ENCODE measurements around the gene ARRB2. TPM values are rescaled to one million over a fixed set of nuclear protein-coding genes. Genes with fewer than 3 reads are reported as not detected.

Gene ARRB2
- total RNA-seq, 2 donors from 2014 or later: 9.0 to 22.9 TPM

DNA sequence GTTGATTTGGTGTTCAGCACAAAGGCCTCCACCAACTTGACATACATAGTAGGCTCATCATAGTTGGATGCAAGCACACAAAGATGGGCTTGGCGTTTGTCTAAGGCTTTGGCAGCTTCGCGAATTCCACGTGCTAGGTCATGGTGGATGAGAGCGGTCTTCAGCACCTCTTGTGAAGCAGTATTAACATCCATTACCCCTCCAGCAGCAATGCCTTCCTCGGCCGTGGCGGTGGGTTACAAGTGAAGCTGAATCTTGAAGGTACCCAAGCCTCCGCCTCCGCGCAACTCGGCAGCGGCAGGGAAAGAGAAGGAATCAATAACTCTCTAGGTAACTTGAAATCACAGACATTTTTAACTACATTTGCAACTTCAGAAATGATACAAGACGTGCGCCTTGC lies 5.4 kb upstream of the ARRB2 start:
- Histone ChIP-seq H3K27me3 (no peaks in the 10 kb centered on the region), H3K4me1 (peaks cover 0 to 11% of the 10 kb centered on the region in 2 donors), H3K36me3 (no peaks in the 10 kb centered on the region), H3K4me3 (no peak overlapping the region), H3K9me3 (no peaks in the 10 kb centered on the region), H3K27ac (no peak overlapping the region)
- no peak for DNase-seq (ENCODE audit: low spot score)
- TF ChIP-seq CTCF (IDR thresholded peaks at IDR 0.05): no peak

GRCh38 chr17:4706121-4706520 lies 4.3 kb upstream of the ARRB2 start:
- no peak for TF ChIP-seq CTCF (IDR thresholded peaks at IDR 0.05)
- no peak overlapping the region for H3K27ac ChIP-seq
- no peaks in the 10 kb centered on the region for H3K36me3 ChIP-seq
- peaks cover 0 to 17% of the 10 kb centered on the region in 2 donors for H3K4me1 ChIP-seq
- no peak overlapping the region for H3K4me3 ChIP-seq
- H3K9me3 ChIP-seq: no peaks in the 10 kb centered on the region
- DNase-seq (ENCODE audit: low spot score): no peak
- H3K27me3 ChIP-seq: no peaks in the 10 kb centered on the region

GRCh38 chr17:4708436-4708835 lies 2.0 kb upstream of the ARRB2 start:
- Histone ChIP-seq H3K27ac (no peak overlapping the region), H3K4me1 (peaks cover 0 to 12% of the 10 kb centered on the region in 2 donors), H3K27me3 (no peaks in the 10 kb centered on the region), H3K36me3 (no peaks in the 10 kb centered on the region), H3K4me3 (no peak overlapping the region), H3K9me3 (no peaks in the 10 kb centered on the region)
- DNase-seq (ENCODE audit: low spot score): no peak
- TF ChIP-seq CTCF (IDR thresholded peaks at IDR 0.05): no peak

GRCh38 chr17:4710693-4711634 lies 532 bp downstream of the ARRB2 start:
- TF ChIP-seq CTCF (IDR thresholded peaks at IDR 0.05): no peak
- H3K4me1 ChIP-seq: peaks cover 0 to 11% of the 10 kb centered on the region in 2 donors
- peak overlapping the region; percentile 73 to 79 for H3K4me3 ChIP-seq
- peak overlapping the region; percentile 83 to 87 for H3K27ac ChIP-seq
- H3K27me3 ChIP-seq: no peaks in the 10 kb centered on the region
- H3K36me3 ChIP-seq: no peaks in the 10 kb centered on the region
- H3K9me3 ChIP-seq: no peaks in the 10 kb centered on the region
- DNase-seq (ENCODE audit: low spot score): no peak

DNA sequence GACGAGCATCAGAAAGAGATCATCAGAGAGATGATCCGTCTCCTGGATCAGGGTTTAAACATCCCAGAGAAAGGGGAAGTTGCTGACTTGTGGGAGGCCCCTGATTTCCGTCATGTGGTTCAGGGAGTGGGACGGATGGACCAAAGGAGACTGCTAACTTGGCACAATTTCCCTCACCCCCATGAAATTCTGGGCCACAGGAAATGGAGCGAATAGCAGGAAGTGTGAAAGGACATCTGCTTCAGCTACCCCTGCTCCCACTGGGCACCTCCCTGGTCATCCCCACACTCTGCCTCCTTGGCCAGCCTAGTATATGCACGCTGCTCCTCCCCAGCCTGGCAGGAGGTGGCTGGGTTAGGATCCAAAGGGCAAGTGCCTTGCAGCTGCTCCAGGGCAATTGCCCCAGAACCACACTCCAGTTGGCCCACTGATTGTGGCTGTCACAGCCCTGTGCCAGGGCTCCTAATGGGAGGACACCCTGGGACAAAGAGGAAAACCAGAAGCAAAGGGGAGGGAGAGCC lies 1.3 kb downstream of the ARRB2 start:
- H3K27ac ChIP-seq: peak overlapping the region; percentile 83 to 87
- DNase-seq (ENCODE audit: low spot score): no peak

More for the DNA sequence above, 1.3 kb downstream of the ARRB2 start:
- H3K4me3 ChIP-seq: peak overlapping the region; percentile 9 to 79
- TF ChIP-seq CTCF (IDR thresholded peaks at IDR 0.05): no peak
- H3K36me3 ChIP-seq: no peaks in the 10 kb centered on the region
- H3K27me3 ChIP-seq: no peaks in the 10 kb centered on the region
- H3K4me1 ChIP-seq: peaks cover 0 to 11% of the 10 kb centered on the region in 2 donors
- no peaks in the 10 kb centered on the region for H3K9me3 ChIP-seq
